Measurements from ENCODE around the gene CDS2. TPM values are rescaled to one million over a fixed set of nuclear protein-coding genes. Genes with fewer than 3 reads are reported as not detected.

The CDS2 gene
- total and polyA plus RNA-seq, 10 of the 15 experiments (the other 5 are each of a cell fraction or from before 2014, with no cell fraction given), result 11.5 to 94.7 (median 23.1) TPM

- TF ChIP-seq ZNF384 (IDR thresholded peaks at IDR 0.05; ENCODE audit: borderline replicate concordance, low read depth, low read length) (no peak), TCF3 (IDR thresholded peaks at IDR 0.05; ENCODE audit: borderline replicate concordance, insufficient read depth, low read depth, low read length) (0 out of 2 replicates have a peak, but pooled peaks have one; percentile 34), SIX5 (IDR thresholded peaks at IDR 0.05; ENCODE audit: low read depth, low read length, severe bottlenecking) (peak; percentile 11), YY1 (IDR thresholded peaks at IDR 0.05; ENCODE audit: low read depth, low read length) (peak; percentile 93), HDGF (IDR thresholded peaks at IDR 0.05) (0 out of 2 replicates have a peak, but pooled peaks have one; percentile 64), CREB1 (IDR thresholded peaks at IDR 0.05; ENCODE audit: low read depth) (peak; percentile 50; the same call in 1 of the 2 replicates), NRF1 (conservative IDR thresholded peaks at IDR 0.05; ENCODE audit: low read depth, low read length) (no peak), WRNIP1 (IDR thresholded peaks at IDR 0.05; ENCODE audit: borderline replicate concordance, low read depth, low read length) (no peak), KLF5 (IDR thresholded peaks at IDR 0.05; ENCODE audit: partially characterized antibody) (peak; percentile 17), SPI1 (IDR thresholded peaks at IDR 0.05; ENCODE audit: borderline replicate concordance, insufficient read depth, low read depth, low read length) (no peak), TAF1 (IDR thresholded peaks at IDR 0.05; ENCODE audit: borderline replicate concordance, low read depth, low read length) (no peak), NBN (IDR thresholded peaks at IDR 0.05) (peak; percentile 73), ZBED1 (IDR thresholded peaks at IDR 0.05; ENCODE audit: borderline replicate concordance) (no peak), BCLAF1 (IDR thresholded peaks at IDR 0.05) (0 out of 2 replicates have a peak, but pooled peaks have one; percentile 52)
- TF ChIP-seq, protein P1, sequence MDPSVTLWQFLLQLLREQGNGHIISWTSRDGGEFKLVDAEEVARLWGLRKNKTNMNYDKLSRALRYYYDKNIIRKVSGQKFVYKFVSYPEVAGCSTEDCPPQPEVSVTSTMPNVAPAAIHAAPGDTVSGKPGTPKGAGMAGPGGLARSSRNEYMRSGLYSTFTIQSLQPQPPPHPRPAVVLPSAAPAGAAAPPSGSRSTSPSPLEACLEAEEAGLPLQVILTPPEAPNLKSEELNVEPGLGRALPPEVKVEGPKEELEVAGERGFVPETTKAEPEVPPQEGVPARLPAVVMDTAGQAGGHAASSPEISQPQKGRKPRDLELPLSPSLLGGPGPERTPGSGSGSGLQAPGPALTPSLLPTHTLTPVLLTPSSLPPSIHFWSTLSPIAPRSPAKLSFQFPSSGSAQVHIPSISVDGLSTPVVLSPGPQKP (IDR thresholded peaks at IDR 0.05; ENCODE audit: low read depth, low read length), result 0 out of 2 replicates have a peak, but pooled peaks have one; percentile 46
- TF ChIP-seq, protein P2, sequence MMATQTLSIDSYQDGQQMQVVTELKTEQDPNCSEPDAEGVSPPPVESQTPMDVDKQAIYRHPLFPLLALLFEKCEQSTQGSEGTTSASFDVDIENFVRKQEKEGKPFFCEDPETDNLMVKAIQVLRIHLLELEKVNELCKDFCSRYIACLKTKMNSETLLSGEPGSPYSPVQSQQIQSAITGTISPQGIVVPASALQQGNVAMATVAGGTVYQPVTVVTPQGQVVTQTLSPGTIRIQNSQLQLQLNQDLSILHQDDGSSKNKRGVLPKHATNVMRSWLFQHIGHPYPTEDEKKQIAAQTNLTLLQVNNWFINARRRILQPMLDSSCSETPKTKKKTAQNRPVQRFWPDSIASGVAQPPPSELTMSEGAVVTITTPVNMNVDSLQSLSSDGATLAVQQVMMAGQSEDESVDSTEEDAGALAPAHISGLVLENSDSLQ (IDR thresholded peaks at IDR 0.05), result peak; percentile 78
These were observed 523 bp downstream of the CDS2 start (continued) for GRCh38 chr20:5127204-5127858.

Measured in GM12878 (cell line).